ENCODE measurements around the gene DIPK1A.

GRCh38 chr1:92833840-92834239 lies 127.4 kb downstream of the DIPK1A start:
- TF ChIP-seq EZH2 (IDR thresholded peaks at IDR 0.05; ENCODE audit: borderline replicate concordance, low read depth, low read length, severe bottlenecking) (no peak), CTCF (IDR thresholded peaks at IDR 0.05; ENCODE audit: borderline replicate concordance, extremely low read depth, low read length, poor library complexity, severe bottlenecking) (no peak)

Data from DND-41 (cell line).